IMR-90 (cell line): ENCODE measurements around the gene LYPD3. TPM values are rescaled to one million over a fixed set of nuclear protein-coding genes. Genes with fewer than 3 reads are reported as not detected.

ENCODE experiments used
- ATAC-seq: fragments of 200-7000 bp; cut with Tn5 transposase; 2 replicates; pipeline ENCODE4 v1.9.1; 2020; ENCODE audit warnings: low read depth, mild to moderate bottlenecking, moderate library complexity
- BruUV-seq: library from RNA; stranded (reverse); fragments of 400-500 nt; replicated peaks from 2 replicates; lab custom pipeline; 2021; lab: Mats Ljungman, UMichigan
- CTCF ChIA-PET: fragments of 300-600 bp; formaldehyde crosslinking; extraction: SDS; loops from one replicate; lab custom pipeline; 2021; ENCODE audit warnings: antibody characterized with exemption; lab: Yijun Ruan, JAX
- POLR2A ChIA-PET: fragments of 300-600 bp; sonication (Branson Sonifier 250); formaldehyde crosslinking; loops from one replicate; lab custom pipeline; 2022; ENCODE audit warnings: antibody characterized with exemption; ENCODE audit not compliant: unreplicated experiment; lab: Charles Lee
- DNase-seq: peaks from one replicate; pipeline ENCODE4 v3.0.0; 2013
- H2AFZ ChIP-seq: replicated peaks from 2 replicates; pipeline ENCODE3; 2013; ENCODE audit warnings: low read length, mild to moderate bottlenecking; ENCODE audit not compliant: poor library complexity
- H2AK5ac ChIP-seq: 2 replicates; pipeline ENCODE4 v1.6.1; 2013; ENCODE audit warnings: low read depth, low read length, inconsistent platforms
- H2AK9ac ChIP-seq: replicated peaks from 2 replicates; pipeline ENCODE3; 2013; ENCODE audit warnings: mild to moderate bottlenecking, low read depth, low read length, moderate library complexity; ENCODE audit not compliant: poor library complexity
- H2BK120ac ChIP-seq: 2 replicates; pipeline ENCODE4 v1.6.1; 2013; ENCODE audit warnings: low read depth, low read length, inconsistent platforms
- H2BK15ac ChIP-seq: 3 replicates; pipeline ENCODE4 v1.6.1; 2013; ENCODE audit warnings: low read depth, low read length, inconsistent platforms
- H2BK20ac ChIP-seq: 2 replicates; pipeline ENCODE4 v1.6.1; 2013; ENCODE audit warnings: low read depth, mild to moderate bottlenecking, inconsistent platforms, low read length, moderate library complexity
- H2BK5ac ChIP-seq: 2 replicates; pipeline ENCODE4 v1.6.1; 2013; ENCODE audit warnings: mild to moderate bottlenecking, low read depth, low read length, inconsistent platforms; ENCODE audit not compliant: poor library complexity, severe bottlenecking
- H3K14ac ChIP-seq: replicated peaks from 2 replicates; pipeline ENCODE4 v1.6.1; 2013; ENCODE audit warnings: low read depth, low read length, inconsistent platforms
- H3K18ac ChIP-seq: 2 replicates; pipeline ENCODE4 v1.6.1; 2013; ENCODE audit warnings: low read depth, low read length, control low read depth
- H3K23ac ChIP-seq: 2 replicates; pipeline ENCODE4 v1.6.1; 2013; ENCODE audit warnings: low read depth, low read length, inconsistent platforms
- H3K27ac ChIP-seq: 2 replicates; pipeline ENCODE4 v1.5.1; 2013; ENCODE audit warnings: mild to moderate bottlenecking, control low read depth, low read length; ENCODE audit not compliant: insufficient read depth
- H3K27me3 ChIP-seq: 2 replicates; pipeline ENCODE4 v1.6.1; 2013; ENCODE audit warnings: low read length; ENCODE audit not compliant: control insufficient read depth, insufficient read depth
- H3K36me3 ChIP-seq: 2 replicates; pipeline ENCODE4 v1.6.1; 2013; ENCODE audit warnings: low read length, mixed read lengths; ENCODE audit not compliant: control insufficient read depth, insufficient read depth
- H3K4ac ChIP-seq: 2 replicates; pipeline ENCODE4 v1.6.1; 2013; ENCODE audit warnings: low read depth, low read length, inconsistent platforms
- H3K4me1 ChIP-seq: 2 replicates; pipeline ENCODE4 v1.6.1; 2013; ENCODE audit warnings: low read length, mixed read lengths; ENCODE audit not compliant: control insufficient read depth, insufficient read depth
- H3K4me2 ChIP-seq: 2 replicates; pipeline ENCODE4 v1.6.1; 2013; ENCODE audit warnings: low read depth, mild to moderate bottlenecking, control low read depth, low read length, moderate library complexity
- H3K4me3 ChIP-seq: 2 replicates; pipeline ENCODE4 v1.5.1; 2013; ENCODE audit warnings: low read depth, mild to moderate bottlenecking, control low read depth, low read length, moderate library complexity; ENCODE audit not compliant: insufficient read depth
- H3K56ac ChIP-seq: 2 replicates; pipeline ENCODE4 v1.6.1; 2013; ENCODE audit warnings: low read length, inconsistent platforms; ENCODE audit not compliant: insufficient read depth; ENCODE audit errors: extremely low read depth
- H3K79me1 ChIP-seq, 2 experiments: 2 replicates each; pipeline ENCODE4 v1.6.1; 2013; ENCODE audit warnings: low read length in 2 of 2, inconsistent platforms in 1 of 2, low read depth in 1 of 2
- H3K9ac ChIP-seq: 2 replicates; pipeline ENCODE4 v1.6.1; 2013; ENCODE audit warnings: low read depth, low read length, control low read depth
- H3K9me1 ChIP-seq: 2 replicates; pipeline ENCODE4 v1.6.1; 2013; ENCODE audit warnings: low read length, inconsistent platforms; ENCODE audit not compliant: insufficient read depth
- H3K9me3 ChIP-seq: 2 replicates; pipeline ENCODE4 v1.6.1; 2013; ENCODE audit warnings: low read length; ENCODE audit not compliant: control insufficient read depth, insufficient read depth
- H4K20me1 ChIP-seq: 2 replicates; pipeline ENCODE4 v1.6.1; 2013; ENCODE audit warnings: low read length, inconsistent platforms; ENCODE audit not compliant: insufficient read depth
- H4K5ac ChIP-seq: 2 replicates; pipeline ENCODE4 v1.6.1; 2013; ENCODE audit warnings: mild to moderate bottlenecking, low read depth, low read length, control low read depth
- H4K8ac ChIP-seq, 2 experiments: 2 replicates each; pipeline ENCODE4 v1.6.1; 2013; ENCODE audit warnings: low read depth in 2 of 2, low read length in 2 of 2, control low read depth in 1 of 2, inconsistent platforms in 1 of 2
- H4K91ac ChIP-seq: 2 replicates; pipeline ENCODE4 v1.6.1; 2013; ENCODE audit warnings: low read depth, low read length, inconsistent platforms; ENCODE audit not compliant: insufficient read depth
- BHLHE40 ChIP-seq: fragments of 150-350 bp; IDR thresholded peaks from 2 replicates; pipeline ENCODE4 v1.6.1; 2016; ENCODE audit warnings: mild to moderate bottlenecking, low read depth, low read length
- CHD1 ChIP-seq: IDR thresholded peaks from 2 replicates; pipeline ENCODE4 v1.6.1; 2012; ENCODE audit warnings: low read depth, low read length, improper control_type of control experiment
- CTCF ChIP-seq: conservative IDR thresholded peaks from 2 replicates; pipeline ENCODE4 v1.5.1; 2012; ENCODE audit warnings: mild to moderate bottlenecking, low read depth, low read length, improper control_type of control experiment
- ELK1 ChIP-seq: fragments of 150-350 bp; IDR thresholded peaks from 2 replicates; pipeline ENCODE4 v1.6.1; 2016; ENCODE audit warnings: low read depth, mild to moderate bottlenecking, low read length, moderate library complexity, borderline replicate concordance
- MAFK ChIP-seq: IDR thresholded peaks from 2 replicates; pipeline ENCODE4 v1.6.1; 2012; ENCODE audit warnings: low read depth, low read length, improper control_type of control experiment
- MAZ ChIP-seq: IDR thresholded peaks from 2 replicates; pipeline ENCODE4 v1.6.1; 2012; ENCODE audit warnings: low read depth, mild to moderate bottlenecking, low read length, improper control_type of control experiment, moderate library complexity, borderline replicate concordance
- MXI1 ChIP-seq: IDR thresholded peaks from 2 replicates; pipeline ENCODE4 v1.6.1; 2012; ENCODE audit warnings: low read depth, mild to moderate bottlenecking, low read length, moderate library complexity, borderline replicate concordance
- POLR2A ChIP-seq: IDR thresholded peaks from 2 replicates; pipeline ENCODE4 v1.6.1; 2012; ENCODE audit warnings: mild to moderate bottlenecking, low read depth, low read length
- RAD21 ChIP-seq: IDR thresholded peaks from 2 replicates; pipeline ENCODE4 v1.6.1; 2012; ENCODE audit warnings: low read length, improper control_type of control experiment
- RCOR1 ChIP-seq: IDR thresholded peaks from 2 replicates; pipeline ENCODE4 v1.6.1; 2012; ENCODE audit warnings: mild to moderate bottlenecking, low read length, improper control_type of control experiment; ENCODE audit not compliant: insufficient replicate concordance
- RFX5 ChIP-seq: IDR thresholded peaks from 2 replicates; pipeline ENCODE4 v1.8.0; 2012; ENCODE audit warnings: low read depth, mild to moderate bottlenecking, low read length, moderate library complexity
- SMC3 ChIP-seq: fragments of 150-350 bp; IDR thresholded peaks from 2 replicates; pipeline ENCODE4 v1.6.1; 2016; ENCODE audit warnings: low read depth, mild to moderate bottlenecking, antibody characterized with exemption, low read length, moderate library complexity
- USF2 ChIP-seq: fragments of 150-350 bp; IDR thresholded peaks from 2 replicates; pipeline ENCODE4 v1.6.1; 2017; ENCODE audit warnings: mild to moderate bottlenecking, antibody characterized with exemption, low read length, low read depth
- WGBS, 2 experiments: methylation state at CpG; one replicate each; pipeline versions ENCODE4 v1.1.5 to v1.1.7; 2013; ENCODE audit warnings: missing lambda C conversion rate in 2 of 2; ENCODE audit not compliant: insufficient read length in 1 of 2; ENCODE audit errors: extremely low coverage in 2 of 2; 5-methylcytosine and 5-hydroxymethylcytosine counted together
- dilution Hi-C: fragments of 300-500 bp; cut with HindIII; formaldehyde crosslinking; loops from one replicate; pipeline ENCODE4 v1.14.3; 2018; ENCODE audit warnings: low sequenced_read_pairs; ENCODE audit not compliant: unreplicated experiment
- in situ Hi-C: fragments of 300-500 bp; cut with MboI; formaldehyde crosslinking; loops from 3 replicates; pipeline ENCODE4 v1.14.3; 2019; ENCODE audit warnings: low sequenced_read_pairs, inconsistent platforms, mixed read lengths
- intact Hi-C: fragments of 100-400 bp; cut with micrococcal nuclease; formaldehyde crosslinking; loops from 2 replicates; pipeline ENCODE4 v1.10.0; 2022
- polyA plus RNA-seq, 3 experiments: library from polyadenylated mRNA; depleted of rRNA; stranded (reverse); fragments of >200 nt; gene quantifications; 2 replicates each; pipeline ENCODE4 v1.2.3, GENCODE V29; 2012; ENCODE audit warnings: low replicate concordance in 1 of 3
- total RNA-seq: library from RNA; depleted of rRNA; stranded (reverse); fragments of >200 nt; gene quantifications from 2 replicates; pipeline ENCODE4 v1.2.3, GENCODE V29; 2012

LYPD3 gene
- total and polyA plus RNA-seq, 2 of the 4 experiments (the other 2 are of a cell fraction), result 0.18 to 1.1 TPM

GRCh38 chr19:43474986-43475705, 9.7 kb upstream of the LYPD3 start:
- H2BK20ac ChIP-seq, result peak overlapping the region; percentile 90
- H3K9ac ChIP-seq, result 0 out of 2 replicates have a peak overlapping the region, but pooled peaks have one; percentile 33
- H3K36me3 ChIP-seq, result peaks cover 5% of the 10 kb centered on the region
- ATAC-seq (peak; percentile 89), DNase-seq (peak; percentile 97)
- peak overlapping the region; percentile 96 to 99 for H4K8ac ChIP-seq
- H3K4ac ChIP-seq, result peak overlapping the region; percentile 96
- no peaks in the 10 kb centered on the region for H3K27me3 ChIP-seq
- peaks cover 3% of the 10 kb centered on the region for H4K20me1 ChIP-seq
- peak overlapping the region; percentile 52 for H3K4me2 ChIP-seq
- H3K27ac ChIP-seq, result peak overlapping the region; percentile 83
- H3K9me1 ChIP-seq, result peaks cover 7% of the 10 kb centered on the region
- no TSS peak for BruUV-seq
- H3K79me1 ChIP-seq, result no peaks in the 10 kb centered on the region; a peak in 1 of 4 replicates
- no peaks in the 10 kb centered on the region for H3K9me3 ChIP-seq
- peak overlapping the region; percentile 95 for H2AK5ac ChIP-seq
- H3K14ac ChIP-seq, result peak overlapping the region; percentile 73
- intact Hi-C loops, result no loop called here
- dilution Hi-C loops, result no loop called here
- peak overlapping the region; percentile 88 for H2AFZ ChIP-seq
- H2BK120ac ChIP-seq, result peak overlapping the region; percentile 94
- H3K4me1 ChIP-seq, result peaks cover 9% of the 10 kb centered on the region
- H2AK9ac ChIP-seq, result peak overlapping the region; percentile 80
- H2BK15ac ChIP-seq, result peak overlapping the region; percentile 100
- H3K23ac ChIP-seq, result peak overlapping the region; percentile 83; the same call in 1 of the 2 replicates
- H3K56ac ChIP-seq, result peak overlapping the region; percentile 61; the same call in 1 of the 2 replicates
- H2BK5ac ChIP-seq, result peak overlapping the region; percentile 84
- peak overlapping the region; percentile 77 for H4K91ac ChIP-seq
- peak overlapping the region; percentile 81 for H4K5ac ChIP-seq
- CTCF ChIA-PET, result interaction anchor here (0.6 kb wide), 1 partner anchor 18 kb away, joined by 3 read pairs; no protein-coding TSS in a partner anchor
- H3K18ac ChIP-seq, result peak overlapping the region; percentile 63
- 17% methylated on average over 11 of the region's 46 CpGs; no CpG with 5 or more reads in 1 of the 2 experiments for WGBS, 2 experiments
- H3K4me3 ChIP-seq, result no peak overlapping the region
- in situ Hi-C loops, result no loop called here
- POLR2A ChIA-PET, result interaction anchor here (0.5 kb wide), 1 partner anchor 250 kb away, joined by 4 read pairs; no protein-coding TSS in a partner anchor
- TF ChIP-seq MAFK (no peak), MAZ (peak; percentile 87; the same call in 1 of the 2 replicates), BHLHE40 (0 out of 2 replicates have a peak, but pooled peaks have one; percentile 1), CHD1 (no peak), RCOR1 (peak; percentile 44), POLR2A (peak; percentile 62), USF2 (0 out of 2 replicates have a peak, but pooled peaks have one; percentile 28), MXI1 (peak; percentile 64; the same call in 1 of the 2 replicates), SMC3 (no peak), ELK1 (no peak), CTCF (no peak), RAD21 (no peak), RFX5 (no peak)
